Kidney (tissue), 14 donors: ENCODE data around the gene VPS35L. TPM values are rescaled to one million over a fixed set of nuclear protein-coding genes. Genes with fewer than 3 reads are reported as not detected.

Experiments used
- DNase-seq, 5 donors: peaks; one replicate each; pipeline ENCODE4 v3.0.0-alpha.2; 2013 to 2020
- FAIRE-seq: peaks from 2 replicates; lab custom pipeline; 2012; peaks lifted over from hg19 to GRCh38; lab: Jason Lieb, UNC
- H3K27ac ChIP-seq, 2 donors: one replicate each; pipeline ENCODE4 v1.7.0; 2013; ENCODE audit warnings: low read depth in 2 of 2, low read length in 2 of 2, inconsistent platforms in 1 of 2
- H3K27me3 ChIP-seq: one replicate; pipeline ENCODE4 v1.7.1; 2013; ENCODE audit warnings: low read length, inconsistent platforms; ENCODE audit not compliant: control insufficient read depth, insufficient read depth
- H3K36me3 ChIP-seq, 3 donors: one replicate each; pipeline versions ENCODE4 v1.7.0 to v1.7.1; 2013; ENCODE audit warnings: low read length in 3 of 3, control low read depth in 1 of 3, inconsistent platforms in 1 of 3; ENCODE audit not compliant: insufficient read depth in 3 of 3, control insufficient read depth in 2 of 3
- H3K4me1 ChIP-seq, 3 donors: one replicate each; pipeline versions ENCODE4 v1.7.0 to v1.7.1; 2013; ENCODE audit warnings: low read length in 3 of 3, inconsistent platforms in 1 of 3, low read depth in 1 of 3; ENCODE audit not compliant: control insufficient read depth in 2 of 3, insufficient read depth in 2 of 3
- H3K4me3 ChIP-seq, 3 donors: one replicate each; pipeline versions ENCODE4 v1.7.0 to v1.8.1; 2013; ENCODE audit warnings: low read length in 3 of 3, control low read depth in 1 of 3, inconsistent platforms in 1 of 3
- H3K9ac ChIP-seq, 3 donors: one replicate each; pipeline versions ENCODE4 v1.7.0 to v1.7.1; 2013; ENCODE audit warnings: low read length in 3 of 3, control low read depth in 1 of 3, inconsistent platforms in 1 of 3
- H3K9me3 ChIP-seq, 3 donors: one replicate each; pipeline versions ENCODE4 v1.7.0 to v1.7.1; 2013; ENCODE audit warnings: low read length in 3 of 3, control low read depth in 1 of 3, inconsistent platforms in 1 of 3; ENCODE audit not compliant: control insufficient read depth in 2 of 3, insufficient read depth in 1 of 3
- intact Hi-C: fragments of 100-400 bp; cut with DNase I; formaldehyde crosslinking; loops from one replicate; pipeline ENCODE4 v1.11.1; 2022
- polyA plus RNA-seq: library from polyadenylated mRNA; stranded (reverse); fragments of 350-450 nt; fragmentation: Illumina TruSeq; extraction: RNeasy Lipid Tissue Mini Kit (QIAGEN cat#74804); gene quantifications from one replicate; pipeline ENCODE4 v1.2.3, GENCODE V29; 2014; ENCODE audit warnings: low read depth, low replicate concordance; ENCODE audit not compliant: insufficient read depth
- total RNA-seq: library from RNA; stranded (reverse); fragmentation: NEBNext Ultra II Directional; extraction: Animal tissue kit (Norgen Biotek cat#: 25700); gene quantifications from one replicate; pipeline ENCODE4 v1.2.1, GENCODE V29; 2021
- TF ChIP-seq, protein P1 (sequence below): IDR thresholded peaks from 3 replicates; pipeline ENCODE4 v1.5.1; 2012; ENCODE audit warnings: mild to moderate bottlenecking, moderate library complexity, borderline replicate concordance; ENCODE audit not compliant: insufficient read depth; ENCODE audit errors: extremely low read depth
- donor health status: control.
- donor health status: control.
- donor health status: control.
- donor health status: control.
- donor health status: control.
- donor health status: DM: yes; HTN: yes; CAD: no.
- donor health status: Normal renal cell carcinoma (clear cell type).

The VPS35L gene
- total and polyA plus RNA-seq, 2 donors from 2014 or later = 42.4 to 63.5 TPM

GRCh38 chr16:19563377-19563776 lies 7.9 kb downstream of the VPS35L start:
- DNase-seq (no peak), FAIRE-seq (no peak)
- intact Hi-C loops = no loop called here
- H3K27me3 ChIP-seq = no peaks in the 10 kb centered on the region
- no peak overlapping the region for H3K9ac ChIP-seq
- H3K4me3 ChIP-seq = no peak overlapping the region
- TF ChIP-seq, protein P1, sequence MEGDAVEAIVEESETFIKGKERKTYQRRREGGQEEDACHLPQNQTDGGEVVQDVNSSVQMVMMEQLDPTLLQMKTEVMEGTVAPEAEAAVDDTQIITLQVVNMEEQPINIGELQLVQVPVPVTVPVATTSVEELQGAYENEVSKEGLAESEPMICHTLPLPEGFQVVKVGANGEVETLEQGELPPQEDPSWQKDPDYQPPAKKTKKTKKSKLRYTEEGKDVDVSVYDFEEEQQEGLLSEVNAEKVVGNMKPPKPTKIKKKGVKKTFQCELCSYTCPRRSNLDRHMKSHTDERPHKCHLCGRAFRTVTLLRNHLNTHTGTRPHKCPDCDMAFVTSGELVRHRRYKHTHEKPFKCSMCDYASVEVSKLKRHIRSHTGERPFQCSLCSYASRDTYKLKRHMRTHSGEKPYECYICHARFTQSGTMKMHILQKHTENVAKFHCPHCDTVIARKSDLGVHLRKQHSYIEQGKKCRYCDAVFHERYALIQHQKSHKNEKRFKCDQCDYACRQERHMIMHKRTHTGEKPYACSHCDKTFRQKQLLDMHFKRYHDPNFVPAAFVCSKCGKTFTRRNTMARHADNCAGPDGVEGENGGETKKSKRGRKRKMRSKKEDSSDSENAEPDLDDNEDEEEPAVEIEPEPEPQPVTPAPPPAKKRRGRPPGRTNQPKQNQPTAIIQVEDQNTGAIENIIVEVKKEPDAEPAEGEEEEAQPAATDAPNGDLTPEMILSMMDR = no peak
- peaks cover 0 to 18% (median 2%) of the 10 kb centered on the region in 3 donors for H3K36me3 ChIP-seq
- H3K9me3 ChIP-seq = no peaks in the 10 kb centered on the region
- H3K4me1 ChIP-seq = no peaks in the 10 kb centered on the region
- no peak overlapping the region for H3K27ac ChIP-seq

GRCh38 chr16:19566362-19566761 lies 10.9 kb downstream of the VPS35L start:
- Histone ChIP-seq H3K4me1 (no peaks in the 10 kb centered on the region), H3K36me3 (peaks cover 0 to 21% (median 7%) of the 10 kb centered on the region in 3 donors), H3K9ac (no peak overlapping the region), H3K9me3 (no peaks in the 10 kb centered on the region), H3K27ac (no peak overlapping the region), H3K4me3 (no peak overlapping the region), H3K27me3 (no peaks in the 10 kb centered on the region)
- FAIRE-seq (no peak), DNase-seq (no peak)
- intact Hi-C loops = no loop called here
- TF ChIP-seq, protein P1 = no peak

DNA sequence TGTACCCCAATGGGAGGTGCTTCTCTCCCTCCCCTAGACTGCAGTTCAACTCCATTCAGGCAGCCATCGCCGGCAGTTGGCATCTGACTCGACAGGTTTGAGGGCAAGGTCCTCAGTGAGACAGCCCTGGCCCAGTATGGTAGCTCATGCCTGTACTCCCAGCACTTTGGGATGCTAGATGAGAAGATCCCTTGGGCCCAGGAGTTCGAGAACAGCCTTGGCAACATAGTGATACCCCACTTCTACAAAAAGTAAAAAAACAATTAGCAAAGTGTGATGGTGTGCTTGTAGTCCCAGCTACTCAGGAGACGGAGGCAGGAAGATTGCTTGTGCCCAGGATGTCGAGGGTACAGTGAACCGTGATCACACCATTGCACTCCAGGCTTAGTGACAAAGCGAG lies 12.1 kb downstream of the VPS35L start:
- Histone ChIP-seq H3K36me3 (peaks cover 0 to 25% (median 13%) of the 10 kb centered on the region in 3 donors), H3K27me3 (no peaks in the 10 kb centered on the region), H3K4me3 (no peak overlapping the region), H3K9me3 (no peaks in the 10 kb centered on the region), H3K9ac (no peak overlapping the region), H3K4me1 (no peaks in the 10 kb centered on the region), H3K27ac (no peak overlapping the region)
- TF ChIP-seq, protein P1 = no peak
- DNase-seq = no peak
- no peak for FAIRE-seq
- intact Hi-C loops = no loop called here

DNA sequence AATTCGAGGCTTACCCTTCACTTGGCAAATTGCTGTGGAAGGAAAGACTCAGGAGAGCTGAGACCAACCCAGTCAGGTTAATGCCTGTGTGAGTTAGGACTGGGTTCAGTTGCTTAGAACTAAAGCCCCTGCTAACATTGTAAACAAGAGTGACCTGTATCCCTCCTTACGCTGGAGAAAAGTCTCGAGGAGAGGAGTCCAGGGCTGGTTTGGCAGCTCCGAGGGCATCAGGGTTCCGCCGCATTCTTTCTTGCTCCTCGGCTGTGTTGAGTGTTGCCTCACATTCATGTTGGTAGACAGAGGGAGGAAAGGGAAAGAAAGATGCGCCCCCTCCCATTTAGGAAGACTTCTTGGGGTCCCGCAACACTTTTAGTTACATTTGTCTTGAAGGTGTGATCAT lies 18.5 kb downstream of the VPS35L start:
- Histone ChIP-seq H3K9ac (no peak overlapping the region), H3K4me3 (no peak overlapping the region), H3K27ac (no peak overlapping the region), H3K27me3 (no peaks in the 10 kb centered on the region), H3K9me3 (no peaks in the 10 kb centered on the region), H3K36me3 (peaks cover 0 to 46% (median 33%) of the 10 kb centered on the region in 3 donors), H3K4me1 (no peaks in the 10 kb centered on the region)
- TF ChIP-seq, protein P1 = no peak
- FAIRE-seq (no peak), DNase-seq (no peak)
- intact Hi-C loops = no loop called here
